HepG2 (cell line): ENCODE results near the gene ACSM6.

Source experiments
- CTCF ChIP-seq: sonication (generic); formaldehyde crosslinking; IDR thresholded peaks from 2 replicates; pipeline ENCODE4 v1.5.0; 2020; ENCODE audit warnings: mild to moderate bottlenecking, missing genetic modification reagents, moderate library complexity
- GTF3A ChIP-seq: sonication (generic); formaldehyde crosslinking; conservative IDR thresholded peaks from 2 replicates; pipeline ENCODE4 v1.4.0; 2020; ENCODE audit warnings: mild to moderate bottlenecking, missing genetic modification reagents
- NFATC3 ChIP-seq: sonication (generic); formaldehyde crosslinking; IDR thresholded peaks from 2 replicates; pipeline ENCODE4 v1.5.1; 2020; ENCODE audit warnings: mild to moderate bottlenecking, missing genetic modification reagents
- RFX1 ChIP-seq: fragments of 450-650 bp; IDR thresholded peaks from 2 replicates; pipeline ENCODE4 v1.6.1; 2017
- RXRA ChIP-seq: sonication (generic); formaldehyde crosslinking; IDR thresholded peaks from 2 replicates; pipeline ENCODE4 v1.5.1; 2020; ENCODE audit warnings: missing genetic modification reagents
- SIN3A ChIP-seq: IDR thresholded peaks from 2 replicates; pipeline ENCODE4 v1.6.1; 2011; ENCODE audit warnings: low read depth, mild to moderate bottlenecking, control low read depth, low read length, borderline replicate concordance
- ZBTB3 ChIP-seq: sonication (generic); formaldehyde crosslinking; IDR thresholded peaks from 2 replicates; pipeline ENCODE4 v1.4.0; 2020; ENCODE audit warnings: low read depth, mild to moderate bottlenecking, moderate library complexity, missing genetic modification reagents, borderline replicate concordance
- ZFX ChIP-seq: sonication (generic); formaldehyde crosslinking; IDR thresholded peaks from 2 replicates; pipeline ENCODE4 v1.4.0; 2020; ENCODE audit warnings: mild to moderate bottlenecking, low read depth, missing genetic modification reagents, moderate library complexity
- ZNF460 ChIP-seq: sonication (generic); formaldehyde crosslinking; IDR thresholded peaks from 2 replicates; pipeline ENCODE4 v1.5.1; 2020; ENCODE audit warnings: missing genetic modification reagents, mild to moderate bottlenecking, borderline replicate concordance

DNA sequence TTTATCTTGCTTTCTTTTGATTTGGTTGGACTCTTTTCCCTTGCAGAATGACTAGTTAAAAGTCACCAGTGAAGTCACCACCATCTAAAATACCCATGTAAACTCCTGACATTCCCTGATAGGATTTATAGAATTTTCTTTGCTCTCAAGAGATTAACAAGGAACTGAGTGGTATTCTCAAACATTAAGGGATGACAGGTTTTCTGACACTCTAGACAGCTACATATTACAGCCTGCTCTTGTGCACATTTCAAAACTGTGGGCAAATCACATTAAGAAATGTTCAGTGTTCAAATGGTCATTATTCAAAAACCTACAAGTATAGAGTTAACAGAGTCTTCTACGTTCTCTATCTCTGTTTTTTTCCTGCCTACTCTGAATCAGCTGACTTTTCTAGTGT, 15.8 kb upstream of the ACSM6 start:
- TF ChIP-seq RXRA (CRISPR knock-in tag), result no peak
- TF ChIP-seq NFATC3 (CRISPR knock-in tag), result no peak
- TF ChIP-seq ZBTB3 (CRISPR knock-in tag), result no peak
- TF ChIP-seq ZNF460 (CRISPR knock-in tag), result no peak
- TF ChIP-seq SIN3A, result no peak
- TF ChIP-seq RFX1, result no peak
- TF ChIP-seq CTCF (CRISPR knock-in tag), result no peak
- TF ChIP-seq ZFX (CRISPR knock-in tag), result no peak
- TF ChIP-seq GTF3A, result no peak
